IMR-90 (cell line): ENCODE results near the gene MB21D2. TPM values are rescaled to one million over a fixed set of nuclear protein-coding genes. Genes with fewer than 3 reads are reported as not detected.

ENCODE experiments used
- ATAC-seq: fragments of 200-7000 bp; cut with Tn5 transposase; 2 replicates; pipeline ENCODE4 v1.9.1; 2020; ENCODE audit warnings: low read depth, mild to moderate bottlenecking, moderate library complexity
- BruUV-seq: library from RNA; stranded (reverse); fragments of 400-500 nt; replicated peaks from 2 replicates; lab custom pipeline; 2021; lab: Mats Ljungman, UMichigan
- CTCF ChIA-PET: fragments of 300-600 bp; formaldehyde crosslinking; extraction: SDS; loops from one replicate; lab custom pipeline; 2021; ENCODE audit warnings: antibody characterized with exemption; lab: Yijun Ruan, JAX
- POLR2A ChIA-PET: fragments of 300-600 bp; sonication (Branson Sonifier 250); formaldehyde crosslinking; loops from one replicate; lab custom pipeline; 2022; ENCODE audit warnings: antibody characterized with exemption; ENCODE audit not compliant: unreplicated experiment; lab: Charles Lee
- DNase-seq: peaks from one replicate; pipeline ENCODE4 v3.0.0; 2013
- H2AFZ ChIP-seq: replicated peaks from 2 replicates; pipeline ENCODE3; 2013; ENCODE audit warnings: low read length, mild to moderate bottlenecking; ENCODE audit not compliant: poor library complexity
- H2AK5ac ChIP-seq: 2 replicates; pipeline ENCODE4 v1.6.1; 2013; ENCODE audit warnings: low read depth, low read length, inconsistent platforms
- H2AK9ac ChIP-seq: replicated peaks from 2 replicates; pipeline ENCODE3; 2013; ENCODE audit warnings: mild to moderate bottlenecking, low read depth, low read length, moderate library complexity; ENCODE audit not compliant: poor library complexity
- H2BK120ac ChIP-seq: 2 replicates; pipeline ENCODE4 v1.6.1; 2013; ENCODE audit warnings: low read depth, low read length, inconsistent platforms
- H2BK15ac ChIP-seq: 3 replicates; pipeline ENCODE4 v1.6.1; 2013; ENCODE audit warnings: low read depth, low read length, inconsistent platforms
- H2BK20ac ChIP-seq: 2 replicates; pipeline ENCODE4 v1.6.1; 2013; ENCODE audit warnings: low read depth, mild to moderate bottlenecking, inconsistent platforms, low read length, moderate library complexity
- H2BK5ac ChIP-seq: 2 replicates; pipeline ENCODE4 v1.6.1; 2013; ENCODE audit warnings: mild to moderate bottlenecking, low read depth, low read length, inconsistent platforms; ENCODE audit not compliant: poor library complexity, severe bottlenecking
- H3K14ac ChIP-seq: replicated peaks from 2 replicates; pipeline ENCODE4 v1.6.1; 2013; ENCODE audit warnings: low read depth, low read length, inconsistent platforms
- H3K18ac ChIP-seq: 2 replicates; pipeline ENCODE4 v1.6.1; 2013; ENCODE audit warnings: low read depth, low read length, control low read depth
- H3K23ac ChIP-seq: 2 replicates; pipeline ENCODE4 v1.6.1; 2013; ENCODE audit warnings: low read depth, low read length, inconsistent platforms
- H3K27ac ChIP-seq: 2 replicates; pipeline ENCODE4 v1.5.1; 2013; ENCODE audit warnings: mild to moderate bottlenecking, control low read depth, low read length; ENCODE audit not compliant: insufficient read depth
- H3K27me3 ChIP-seq: 2 replicates; pipeline ENCODE4 v1.6.1; 2013; ENCODE audit warnings: low read length; ENCODE audit not compliant: control insufficient read depth, insufficient read depth
- H3K36me3 ChIP-seq: 2 replicates; pipeline ENCODE4 v1.6.1; 2013; ENCODE audit warnings: low read length, mixed read lengths; ENCODE audit not compliant: control insufficient read depth, insufficient read depth
- H3K4ac ChIP-seq: 2 replicates; pipeline ENCODE4 v1.6.1; 2013; ENCODE audit warnings: low read depth, low read length, inconsistent platforms
- H3K4me1 ChIP-seq: 2 replicates; pipeline ENCODE4 v1.6.1; 2013; ENCODE audit warnings: low read length, mixed read lengths; ENCODE audit not compliant: control insufficient read depth, insufficient read depth
- H3K4me2 ChIP-seq: 2 replicates; pipeline ENCODE4 v1.6.1; 2013; ENCODE audit warnings: low read depth, mild to moderate bottlenecking, control low read depth, low read length, moderate library complexity
- H3K4me3 ChIP-seq: 2 replicates; pipeline ENCODE4 v1.5.1; 2013; ENCODE audit warnings: low read depth, mild to moderate bottlenecking, control low read depth, low read length, moderate library complexity; ENCODE audit not compliant: insufficient read depth
- H3K56ac ChIP-seq: 2 replicates; pipeline ENCODE4 v1.6.1; 2013; ENCODE audit warnings: low read length, inconsistent platforms; ENCODE audit not compliant: insufficient read depth; ENCODE audit errors: extremely low read depth
- H3K79me1 ChIP-seq, 2 experiments: 2 replicates each; pipeline ENCODE4 v1.6.1; 2013; ENCODE audit warnings: low read length in 2 of 2, inconsistent platforms in 1 of 2, low read depth in 1 of 2
- H3K9ac ChIP-seq: 2 replicates; pipeline ENCODE4 v1.6.1; 2013; ENCODE audit warnings: low read depth, low read length, control low read depth
- H3K9me1 ChIP-seq: 2 replicates; pipeline ENCODE4 v1.6.1; 2013; ENCODE audit warnings: low read length, inconsistent platforms; ENCODE audit not compliant: insufficient read depth
- H3K9me3 ChIP-seq: 2 replicates; pipeline ENCODE4 v1.6.1; 2013; ENCODE audit warnings: low read length; ENCODE audit not compliant: control insufficient read depth, insufficient read depth
- H4K20me1 ChIP-seq: 2 replicates; pipeline ENCODE4 v1.6.1; 2013; ENCODE audit warnings: low read length, inconsistent platforms; ENCODE audit not compliant: insufficient read depth
- H4K5ac ChIP-seq: 2 replicates; pipeline ENCODE4 v1.6.1; 2013; ENCODE audit warnings: mild to moderate bottlenecking, low read depth, low read length, control low read depth
- H4K8ac ChIP-seq, 2 experiments: 2 replicates each; pipeline ENCODE4 v1.6.1; 2013; ENCODE audit warnings: low read depth in 2 of 2, low read length in 2 of 2, control low read depth in 1 of 2, inconsistent platforms in 1 of 2
- H4K91ac ChIP-seq: 2 replicates; pipeline ENCODE4 v1.6.1; 2013; ENCODE audit warnings: low read depth, low read length, inconsistent platforms; ENCODE audit not compliant: insufficient read depth
- BHLHE40 ChIP-seq: fragments of 150-350 bp; IDR thresholded peaks from 2 replicates; pipeline ENCODE4 v1.6.1; 2016; ENCODE audit warnings: mild to moderate bottlenecking, low read depth, low read length
- CEBPB ChIP-seq: IDR thresholded peaks from 2 replicates; pipeline ENCODE4 v1.6.1; 2012; ENCODE audit warnings: low read depth, low read length, improper control_type of control experiment
- CHD1 ChIP-seq: IDR thresholded peaks from 2 replicates; pipeline ENCODE4 v1.6.1; 2012; ENCODE audit warnings: low read depth, low read length, improper control_type of control experiment
- CTCF ChIP-seq: conservative IDR thresholded peaks from 2 replicates; pipeline ENCODE4 v1.5.1; 2012; ENCODE audit warnings: mild to moderate bottlenecking, low read depth, low read length, improper control_type of control experiment
- ELK1 ChIP-seq: fragments of 150-350 bp; IDR thresholded peaks from 2 replicates; pipeline ENCODE4 v1.6.1; 2016; ENCODE audit warnings: low read depth, mild to moderate bottlenecking, low read length, moderate library complexity, borderline replicate concordance
- FOS ChIP-seq: fragments of 150-350 bp; IDR thresholded peaks from 2 replicates; pipeline ENCODE4 v1.6.1; 2016; ENCODE audit warnings: low read depth, low read length
- MAFK ChIP-seq: IDR thresholded peaks from 2 replicates; pipeline ENCODE4 v1.6.1; 2012; ENCODE audit warnings: low read depth, low read length, improper control_type of control experiment
- MAZ ChIP-seq: IDR thresholded peaks from 2 replicates; pipeline ENCODE4 v1.6.1; 2012; ENCODE audit warnings: low read depth, mild to moderate bottlenecking, low read length, improper control_type of control experiment, moderate library complexity, borderline replicate concordance
- MXI1 ChIP-seq: IDR thresholded peaks from 2 replicates; pipeline ENCODE4 v1.6.1; 2012; ENCODE audit warnings: low read depth, mild to moderate bottlenecking, low read length, moderate library complexity, borderline replicate concordance
- NFE2L2 ChIP-seq: fragments of 150-350 bp; IDR thresholded peaks from 2 replicates; pipeline ENCODE4 v1.6.1; 2016; ENCODE audit warnings: low read depth, mild to moderate bottlenecking, low read length
- POLR2A ChIP-seq: IDR thresholded peaks from 2 replicates; pipeline ENCODE4 v1.6.1; 2012; ENCODE audit warnings: mild to moderate bottlenecking, low read depth, low read length
- RAD21 ChIP-seq: IDR thresholded peaks from 2 replicates; pipeline ENCODE4 v1.6.1; 2012; ENCODE audit warnings: low read length, improper control_type of control experiment
- RCOR1 ChIP-seq: IDR thresholded peaks from 2 replicates; pipeline ENCODE4 v1.6.1; 2012; ENCODE audit warnings: mild to moderate bottlenecking, low read length, improper control_type of control experiment; ENCODE audit not compliant: insufficient replicate concordance
- SMC3 ChIP-seq: fragments of 150-350 bp; IDR thresholded peaks from 2 replicates; pipeline ENCODE4 v1.6.1; 2016; ENCODE audit warnings: low read depth, mild to moderate bottlenecking, antibody characterized with exemption, low read length, moderate library complexity
- WGBS, 2 experiments: methylation state at CpG; one replicate each; pipeline versions ENCODE4 v1.1.5 to v1.1.7; 2013; ENCODE audit warnings: missing lambda C conversion rate in 2 of 2; ENCODE audit not compliant: insufficient read length in 1 of 2; ENCODE audit errors: extremely low coverage in 2 of 2; 5-methylcytosine and 5-hydroxymethylcytosine counted together
- dilution Hi-C: fragments of 300-500 bp; cut with HindIII; formaldehyde crosslinking; loops from one replicate; pipeline ENCODE4 v1.14.3; 2018; ENCODE audit warnings: low sequenced_read_pairs; ENCODE audit not compliant: unreplicated experiment
- in situ Hi-C: fragments of 300-500 bp; cut with MboI; formaldehyde crosslinking; loops from 3 replicates; pipeline ENCODE4 v1.14.3; 2019; ENCODE audit warnings: low sequenced_read_pairs, inconsistent platforms, mixed read lengths
- intact Hi-C: fragments of 100-400 bp; cut with micrococcal nuclease; formaldehyde crosslinking; loops from 2 replicates; pipeline ENCODE4 v1.10.0; 2022
- polyA plus RNA-seq, 3 experiments: library from polyadenylated mRNA; depleted of rRNA; stranded (reverse); fragments of >200 nt; gene quantifications; 2 replicates each; pipeline ENCODE4 v1.2.3, GENCODE V29; 2012; ENCODE audit warnings: low replicate concordance in 1 of 3
- total RNA-seq: library from RNA; depleted of rRNA; stranded (reverse); fragments of >200 nt; gene quantifications from 2 replicates; pipeline ENCODE4 v1.2.3, GENCODE V29; 2012

Gene MB21D2
- total and polyA plus RNA-seq, 2 of the 4 experiments (the other 2 are of a cell fraction) = 13.6 to 44.8 TPM

- in situ Hi-C loops (loop anchor here (25.0 kb wide), 1 partner anchor 1556 kb away; the partner anchor contains the start of genes CCDC50 and UTS2B), intact Hi-C loops (no loop called here)
Observed at GRCh38 chr3:192892981-192893700, 24.5 kb downstream of the MB21D2 start.

More at GRCh38 chr3:192892981-192893700, 24.5 kb downstream of the MB21D2 start:
- H4K20me1 ChIP-seq = no peaks in the 10 kb centered on the region
- DNase-seq (peak; percentile 91), ATAC-seq (peak; percentile 59)
- peak overlapping the region; percentile 68; the same call in 2 of the 3 replicates for H2BK15ac ChIP-seq
- H2AK5ac ChIP-seq = peak overlapping the region; percentile 91
- H4K91ac ChIP-seq = peak overlapping the region; percentile 71
- H3K4me3 ChIP-seq = peak overlapping the region; percentile 19; the same call in 1 of the 2 replicates
- H3K18ac ChIP-seq = peak overlapping the region; percentile 66; the same call in 1 of the 2 replicates
- peak overlapping the region; percentile 73 to 76 for H4K8ac ChIP-seq
- peak overlapping the region; percentile 87 for H3K4me2 ChIP-seq
- no peak for TF ChIP-seq ELK1
- peak; percentile 57 for TF ChIP-seq RCOR1
- TF ChIP-seq MAZ = no peak
- no peak for TF ChIP-seq SMC3
- TF ChIP-seq NFE2L2 = no peak
- no peak for TF ChIP-seq CTCF
- TF ChIP-seq CEBPB = peak; percentile 36; the same call in 1 of the 2 replicates
- TF ChIP-seq POLR2A = no peak
- no peak for TF ChIP-seq MAFK
- TF ChIP-seq RAD21 = no peak
- TF ChIP-seq BHLHE40 = 0 out of 2 replicates have a peak, but pooled peaks have one; percentile 14
- TF ChIP-seq FOS = peak; percentile 86
- TF ChIP-seq CHD1 = no peak
- TF ChIP-seq MXI1 = no peak
- peaks cover 14% of the 10 kb centered on the region for H3K4me1 ChIP-seq
- H3K36me3 ChIP-seq = no peaks in the 10 kb centered on the region
- H2AK9ac ChIP-seq = peak overlapping the region; percentile 44
- peaks cover 17% of the 10 kb centered on the region for H3K9me1 ChIP-seq
- H4K5ac ChIP-seq = peak overlapping the region; percentile 79
- peak overlapping the region; percentile 78 for H3K4ac ChIP-seq
- H3K56ac ChIP-seq = peak overlapping the region; percentile 22; the same call in 1 of the 2 replicates
- H3K9me3 ChIP-seq = no peaks in the 10 kb centered on the region
- H3K23ac ChIP-seq = peak overlapping the region; percentile 87
- H3K79me1 ChIP-seq = peaks cover 25 to 77% of the 10 kb centered on the region in 2 experiments
- H3K27ac ChIP-seq = peak overlapping the region; percentile 55
- H2BK20ac ChIP-seq = peak overlapping the region; percentile 90
- no TSS peak for BruUV-seq
- ChIA-PET CTCF (interaction anchor here (0.8 to 1.6 kb wide), 2 partner anchors 10 to 18 kb away, joined by 3 read pairs; no protein-coding TSS in a partner anchor), POLR2A (no interaction called here)
- H3K14ac ChIP-seq = peak overlapping the region; percentile 83
- 4% methylated on average over 5 of the region's 13 CpGs; no CpG with 5 or more reads in 1 of the 2 experiments for WGBS, 2 experiments
- no peaks in the 10 kb centered on the region for H3K27me3 ChIP-seq
- dilution Hi-C loops = no loop called here
- H2AFZ ChIP-seq = peak overlapping the region; percentile 21
- H3K9ac ChIP-seq = 0 out of 2 replicates have a peak overlapping the region, but pooled peaks have one; percentile 10
- H2BK5ac ChIP-seq = peak overlapping the region; percentile 81
- H2BK120ac ChIP-seq = peak overlapping the region; percentile 88
